T-helper 9 cell (primary cell): ENCODE results near the gene GPBP1.
"Not testable (repeated sequence)": the region's sequence is repeated elsewhere in the genome, so short reads cannot be mapped to it uniquely, and the experiment has no call there.

ENCODE experiments used
- DNase-seq: peaks from one replicate; pipeline ENCODE4 v3.0.0-alpha.2; 2020

Gene GPBP1

GRCh38 chr5:57298295-57298984 lies 124.6 kb downstream of the GPBP1 start:
- DNase-seq, result peak; percentile 90

- DNase-seq, result peak; percentile 6
Observed at GRCh38 chr5:57298985-57299491, 125.2 kb downstream of the GPBP1 start.

- DNase-seq, result no peak
Observed at GRCh38 chr5:57299986-57300385, 126.1 kb downstream of the GPBP1 start.

GRCh38 chr5:57302164-57302563 lies 128.3 kb downstream of the GPBP1 start:
- no peak for DNase-seq

GRCh38 chr5:57302643-57303042 lies 128.8 kb downstream of the GPBP1 start:
- no peak for DNase-seq

GRCh38 chr5:57303985-57304384 lies 130.1 kb downstream of the GPBP1 start:
- DNase-seq, result no peak

- no peak for DNase-seq
Observed at GRCh38 chr5:57304931-57305330, 131.1 kb downstream of the GPBP1 start.

- no peak for DNase-seq
Observed at GRCh38 chr5:57306359-57306758, 132.5 kb downstream of the GPBP1 start.

GRCh38 chr5:57307516-57307915 lies 133.7 kb downstream of the GPBP1 start:
- no peak for DNase-seq

- not testable (repeated sequence) for DNase-seq
Observed at GRCh38 chr5:57309022-57309421, 135.2 kb downstream of the GPBP1 start.

- DNase-seq, result no peak
Observed at GRCh38 chr5:57311251-57311650, 137.4 kb downstream of the GPBP1 start.

- no peak for DNase-seq
Observed at GRCh38 chr5:57311921-57312735, 138.3 kb downstream of the GPBP1 start.

GRCh38 chr5:57313716-57314115 lies 139.9 kb downstream of the GPBP1 start:
- no peak for DNase-seq
